Activated CD4-positive, alpha-beta T cell treated with anti-CD3 and anti-CD28 coated beads for 36 hours (primary cell): ENCODE measurements around the gene CNTNAP2. TPM values are rescaled to one million over a fixed set of nuclear protein-coding genes. Genes with fewer than 3 reads are reported as not detected.

Experiments
- ATAC-seq: fragments of 200-7000 bp; cut with Tn5 transposase; one replicate; pipeline ENCODE4 v1.10.0; 2021; ENCODE audit warnings: mild to moderate bottlenecking, moderate library complexity
- CTCF ChIA-PET: fragments of 350-600 bp; sonication (Branson Sonifier 250); formaldehyde crosslinking; loops from one replicate; lab custom pipeline; 2021; ENCODE audit warnings: antibody characterized with exemption; lab: Charles Lee
- POLR2A ChIA-PET: fragments of 350-600 bp; sonication (Branson Sonifier 250); formaldehyde crosslinking; loops from one replicate; lab custom pipeline; 2021; ENCODE audit warnings: antibody characterized with exemption, inconsistent platforms; lab: Charles Lee
- DNase-seq: peaks from one replicate; pipeline ENCODE4 v3.0.0-alpha.2; 2020
- H3K27ac Mint-ChIP-seq: one replicate; pipeline ENCODE4 v1.8.0; 2021; ENCODE audit warnings: mixed read lengths
- H3K27me3 Mint-ChIP-seq: one replicate; pipeline ENCODE4 v1.8.0; 2021; ENCODE audit warnings: mixed read lengths
- H3K36me3 Mint-ChIP-seq: one replicate; pipeline ENCODE4 v1.8.0; 2021; ENCODE audit warnings: low read depth, mixed read lengths
- H3K4me1 Mint-ChIP-seq: one replicate; pipeline ENCODE4 v1.8.0; 2021; ENCODE audit warnings: mixed read lengths
- H3K4me3 Mint-ChIP-seq: one replicate; pipeline ENCODE4 v1.8.0; 2021; ENCODE audit warnings: mild to moderate bottlenecking, moderate library complexity, mixed read lengths
- H3K9me3 Mint-ChIP-seq: one replicate; pipeline ENCODE4 v1.8.0; 2021; ENCODE audit warnings: low read depth, mixed read lengths
- intact Hi-C, 2 experiments: fragments of 100-400 bp; cut with DNase I in 1 of 2; cut with micrococcal nuclease in 1 of 2; formaldehyde crosslinking; loops; one replicate each; pipeline versions ENCODE4 v1.14.2 to v1.15.1; 2022 to 2024; cut with DNase I, micrococcal nuclease
- total RNA-seq, 2 experiments: library from RNA; stranded (reverse); gene quantifications; one replicate each; pipeline ENCODE4 v1.2.3, GENCODE V29; 2021

The CNTNAP2 gene
- total RNA-seq, 2 experiments from 2014 or later: not detected

- CTCF ChIA-PET: no interaction called here
- no peak for ATAC-seq
- DNase-seq: no peak
- Mint-ChIP-seq H3K4me3 (no peak overlapping the region), H3K36me3 (no peaks in the 10 kb centered on the region), H3K27me3 (peaks cover 2% of the 10 kb centered on the region), H3K27ac (no peak overlapping the region), H3K4me1 (no peaks in the 10 kb centered on the region), H3K9me3 (no peaks in the 10 kb centered on the region)
- intact Hi-C loops: no loop called here
- POLR2A ChIA-PET: no interaction called here
Measured at GRCh38 chr7:148091882-148092281, 1975.3 kb downstream of the CNTNAP2 start.

GRCh38 chr7:148093375-148094166, 1977.0 kb downstream of the CNTNAP2 start:
- no peaks in the 10 kb centered on the region for H3K4me1 Mint-ChIP-seq
- intact Hi-C loops: no loop called here
- CTCF ChIA-PET: interaction anchor here (0.9 kb wide), 1 partner anchor 169 kb away, joined by 3 read pairs; no protein-coding TSS in a partner anchor
- H3K27ac Mint-ChIP-seq: no peak overlapping the region
- DNase-seq (no peak), ATAC-seq (no peak)
- no peak overlapping the region for H3K4me3 Mint-ChIP-seq
- no peaks in the 10 kb centered on the region for H3K36me3 Mint-ChIP-seq
- H3K9me3 Mint-ChIP-seq: no peaks in the 10 kb centered on the region
- POLR2A ChIA-PET: interaction anchor here (0.6 kb wide), 1 partner anchor 9 kb away, joined by 5 read pairs; no protein-coding TSS in a partner anchor
- H3K27me3 Mint-ChIP-seq: no peaks in the 10 kb centered on the region

DNA sequence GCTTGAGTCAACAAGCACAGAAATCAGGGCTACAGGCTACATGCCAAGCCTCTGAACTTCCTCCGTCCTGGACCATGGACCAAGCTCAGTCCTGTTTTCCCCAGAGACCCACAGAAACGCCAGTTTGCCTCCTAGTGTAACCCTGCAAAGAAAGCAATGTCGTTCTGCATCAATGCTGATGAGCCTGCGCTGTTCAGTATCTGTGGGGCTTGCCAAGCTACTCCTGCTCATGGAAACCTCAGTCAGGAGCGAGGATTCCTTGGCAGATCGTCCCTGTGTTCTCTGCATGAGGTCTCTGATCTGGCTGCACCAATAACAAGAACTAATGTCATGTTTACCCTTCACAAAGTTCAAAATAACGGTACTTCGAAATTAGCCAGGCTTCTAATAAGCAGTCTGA, 1978.5 kb downstream of the CNTNAP2 start:
- Mint-ChIP-seq H3K27me3 (no peaks in the 10 kb centered on the region), H3K27ac (no peak overlapping the region), H3K9me3 (no peaks in the 10 kb centered on the region), H3K4me1 (no peaks in the 10 kb centered on the region), H3K36me3 (no peaks in the 10 kb centered on the region), H3K4me3 (no peak overlapping the region)
- no peak for ATAC-seq
- CTCF ChIA-PET: interaction anchor here (0.6 to 1.0 kb wide), 3 partner anchors 101 to 325 kb away, joined by 3 to 4 read pairs (median 3); no protein-coding TSS in a partner anchor
- intact Hi-C loops: no loop called here
- DNase-seq: no peak
- POLR2A ChIA-PET: no interaction called here

DNA sequence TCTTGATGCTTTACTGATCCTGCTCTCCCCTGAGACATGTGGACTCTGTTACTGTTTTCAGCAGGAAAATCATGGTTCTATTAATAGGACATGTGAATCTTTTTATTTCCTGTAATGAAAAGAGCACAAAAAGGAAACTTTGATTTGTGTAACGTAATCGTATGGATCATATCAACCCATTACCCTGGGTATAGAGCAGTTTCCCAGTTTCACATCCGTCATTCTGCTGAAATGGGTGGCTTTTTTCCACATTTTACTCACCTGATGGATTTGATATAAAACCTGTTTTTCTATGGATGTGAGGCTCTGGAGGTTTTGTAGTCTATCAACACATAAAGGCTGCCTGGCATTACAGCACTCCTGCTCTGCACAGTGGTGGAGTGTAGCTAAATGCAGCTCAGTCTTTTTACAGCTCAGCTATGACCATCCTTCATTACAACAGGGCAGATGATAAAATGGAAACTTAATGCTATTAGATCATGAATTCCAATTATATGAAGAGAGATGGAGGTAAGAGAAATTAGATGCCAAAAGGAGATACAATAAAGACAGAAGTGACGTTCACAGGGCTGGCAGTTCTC, 1987.6 kb downstream of the CNTNAP2 start:
- CTCF ChIA-PET: interaction anchor here (0.6 kb wide), 1 partner anchor 184 kb away, joined by 3 read pairs; no protein-coding TSS in a partner anchor
- intact Hi-C loops: no loop called here
- H3K4me1 Mint-ChIP-seq: no peaks in the 10 kb centered on the region
- H3K36me3 Mint-ChIP-seq: no peaks in the 10 kb centered on the region
- H3K9me3 Mint-ChIP-seq: peaks cover 4% of the 10 kb centered on the region
- ATAC-seq: no peak
- H3K27ac Mint-ChIP-seq: no peak overlapping the region
- H3K4me3 Mint-ChIP-seq: no peak overlapping the region
- H3K27me3 Mint-ChIP-seq: peaks cover 7% of the 10 kb centered on the region
- DNase-seq: no peak
- POLR2A ChIA-PET: no interaction called here

- intact Hi-C loops: no loop called here
- Mint-ChIP-seq H3K36me3 (no peaks in the 10 kb centered on the region), H3K4me1 (no peaks in the 10 kb centered on the region), H3K27ac (no peak overlapping the region), H3K4me3 (no peak overlapping the region), H3K27me3 (peaks cover 7% of the 10 kb centered on the region), H3K9me3 (peaks cover 4% of the 10 kb centered on the region)
- POLR2A ChIA-PET: no interaction called here
- DNase-seq (no peak), ATAC-seq (no peak)
- CTCF ChIA-PET: interaction anchor here (0.6 kb wide), 1 partner anchor 183 kb away, joined by 3 read pairs; no protein-coding TSS in a partner anchor
Measured at GRCh38 chr7:148104924-148105323, 1988.3 kb downstream of the CNTNAP2 start.

GRCh38 chr7:148105853-148106252, 1989.3 kb downstream of the CNTNAP2 start:
- ChIA-PET POLR2A (interaction anchor here (0.9 kb wide), 1 partner anchor 52 kb away, joined by 3 read pairs; no protein-coding TSS in a partner anchor), CTCF (no interaction called here)
- Mint-ChIP-seq H3K27ac (no peak overlapping the region), H3K36me3 (no peaks in the 10 kb centered on the region), H3K9me3 (peaks cover 4% of the 10 kb centered on the region), H3K4me3 (no peak overlapping the region), H3K27me3 (peaks cover 10% of the 10 kb centered on the region), H3K4me1 (no peaks in the 10 kb centered on the region)
- DNase-seq (no peak), ATAC-seq (no peak)
- intact Hi-C loops: no loop called here

- Mint-ChIP-seq H3K36me3 (no peaks in the 10 kb centered on the region), H3K9me3 (no peaks in the 10 kb centered on the region), H3K27me3 (peaks cover 10% of the 10 kb centered on the region), H3K4me3 (no peak overlapping the region), H3K27ac (no peak overlapping the region), H3K4me1 (no peaks in the 10 kb centered on the region)
- ATAC-seq (no peak), DNase-seq (no peak)
- ChIA-PET CTCF (interaction anchor here (0.6 kb wide), 1 partner anchor 1012 kb away, joined by 4 read pairs; no protein-coding TSS in a partner anchor), POLR2A (no interaction called here)
- intact Hi-C loops: no loop called here
Measured at GRCh38 chr7:148107443-148108127, 1991.0 kb downstream of the CNTNAP2 start.

DNA sequence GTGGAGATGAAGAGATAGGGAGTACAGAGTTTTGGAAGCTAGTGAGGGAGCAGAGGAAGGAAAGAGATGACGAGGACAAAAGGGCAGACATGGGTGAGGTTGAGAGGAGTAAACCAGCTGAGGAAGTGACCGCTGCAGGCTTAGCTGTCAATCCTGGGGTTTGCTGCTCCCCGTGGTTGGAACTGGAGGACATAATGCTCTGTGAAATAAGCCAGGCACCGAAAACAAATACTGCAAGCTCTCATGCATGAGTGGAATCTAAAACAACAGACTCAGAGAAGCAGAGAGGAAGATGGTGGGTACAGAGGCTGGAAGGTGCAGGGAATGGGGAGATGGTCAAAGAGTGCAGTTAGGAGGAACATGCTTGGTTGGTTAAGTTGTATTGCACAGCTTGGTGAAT, 1991.8 kb downstream of the CNTNAP2 start:
- POLR2A ChIA-PET: no interaction called here
- Mint-ChIP-seq H3K36me3 (no peaks in the 10 kb centered on the region), H3K27me3 (peaks cover 10% of the 10 kb centered on the region), H3K4me1 (no peaks in the 10 kb centered on the region), H3K27ac (no peak overlapping the region), H3K9me3 (no peaks in the 10 kb centered on the region), H3K4me3 (no peak overlapping the region)
- no peak for ATAC-seq
- CTCF ChIA-PET: interaction anchor here (0.6 kb wide), 1 partner anchor 463 kb away, joined by 3 read pairs; no protein-coding TSS in a partner anchor
- no peak for DNase-seq
- intact Hi-C loops: no loop called here

- Mint-ChIP-seq H3K4me1 (no peaks in the 10 kb centered on the region), H3K27ac (no peak overlapping the region), H3K9me3 (no peaks in the 10 kb centered on the region), H3K4me3 (no peak overlapping the region), H3K27me3 (peaks cover 7% of the 10 kb centered on the region), H3K36me3 (no peaks in the 10 kb centered on the region)
- ChIA-PET POLR2A (no interaction called here), CTCF (interaction anchor here (0.6 kb wide), 1 partner anchor 213 kb away, joined by 3 read pairs; no protein-coding TSS in a partner anchor)
- DNase-seq (no peak), ATAC-seq (no peak)
- intact Hi-C loops: no loop called here
Measured at GRCh38 chr7:148110097-148110868, 1993.7 kb downstream of the CNTNAP2 start.

- POLR2A ChIA-PET: no interaction called here
- CTCF ChIA-PET: no interaction called here
- Mint-ChIP-seq H3K4me3 (no peak overlapping the region), H3K9me3 (no peaks in the 10 kb centered on the region), H3K27me3 (peaks cover 2% of the 10 kb centered on the region), H3K4me1 (no peaks in the 10 kb centered on the region), H3K36me3 (no peaks in the 10 kb centered on the region), H3K27ac (no peak overlapping the region)
- intact Hi-C loops: no loop called here
- ATAC-seq (no peak), DNase-seq (no peak)
Measured at GRCh38 chr7:148114804-148115203, 1998.2 kb downstream of the CNTNAP2 start.

DNA sequence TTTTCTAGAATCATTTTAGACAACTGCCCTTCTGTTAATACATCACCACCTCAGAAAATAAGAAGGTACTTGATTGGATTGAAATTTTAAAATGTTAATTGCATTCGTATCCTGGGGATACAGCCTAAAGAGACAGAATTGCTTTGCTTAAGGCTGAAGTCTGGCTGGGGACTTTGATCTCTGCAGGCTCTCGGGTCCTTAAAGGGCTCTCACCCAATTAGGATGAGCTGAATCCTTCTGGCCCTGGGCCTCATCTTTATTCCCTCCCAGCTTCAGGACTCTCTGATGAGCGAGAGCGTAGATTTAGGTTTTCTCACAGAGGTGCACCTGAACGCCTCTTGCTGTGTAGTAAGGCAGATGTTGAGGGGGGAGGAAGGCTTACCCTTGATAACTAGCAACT, 1998.7 kb downstream of the CNTNAP2 start:
- peaks cover 2% of the 10 kb centered on the region for H3K27me3 Mint-ChIP-seq
- ChIA-PET CTCF (no interaction called here), POLR2A (no interaction called here)
- no peaks in the 10 kb centered on the region for H3K36me3 Mint-ChIP-seq
- intact Hi-C loops: no loop called here
- DNase-seq (no peak), ATAC-seq (no peak)
- H3K27ac Mint-ChIP-seq: no peak overlapping the region
- H3K4me3 Mint-ChIP-seq: no peak overlapping the region
- no peaks in the 10 kb centered on the region for H3K4me1 Mint-ChIP-seq
- no peaks in the 10 kb centered on the region for H3K9me3 Mint-ChIP-seq
